CD4-positive, alpha-beta T cell treated with Interferon gamma for 1 hour (primary cell): Measurements from ENCODE around the gene AHNAK2.
"Not testable (repeated sequence)": the region's sequence is repeated elsewhere in the genome, so short reads cannot be mapped to it uniquely, and the experiment has no call there.

ENCODE experiments used
- DNase-seq: peaks from one replicate; pipeline ENCODE4 v3.0.0-alpha.2; 2020

AHNAK2 gene

DNA sequence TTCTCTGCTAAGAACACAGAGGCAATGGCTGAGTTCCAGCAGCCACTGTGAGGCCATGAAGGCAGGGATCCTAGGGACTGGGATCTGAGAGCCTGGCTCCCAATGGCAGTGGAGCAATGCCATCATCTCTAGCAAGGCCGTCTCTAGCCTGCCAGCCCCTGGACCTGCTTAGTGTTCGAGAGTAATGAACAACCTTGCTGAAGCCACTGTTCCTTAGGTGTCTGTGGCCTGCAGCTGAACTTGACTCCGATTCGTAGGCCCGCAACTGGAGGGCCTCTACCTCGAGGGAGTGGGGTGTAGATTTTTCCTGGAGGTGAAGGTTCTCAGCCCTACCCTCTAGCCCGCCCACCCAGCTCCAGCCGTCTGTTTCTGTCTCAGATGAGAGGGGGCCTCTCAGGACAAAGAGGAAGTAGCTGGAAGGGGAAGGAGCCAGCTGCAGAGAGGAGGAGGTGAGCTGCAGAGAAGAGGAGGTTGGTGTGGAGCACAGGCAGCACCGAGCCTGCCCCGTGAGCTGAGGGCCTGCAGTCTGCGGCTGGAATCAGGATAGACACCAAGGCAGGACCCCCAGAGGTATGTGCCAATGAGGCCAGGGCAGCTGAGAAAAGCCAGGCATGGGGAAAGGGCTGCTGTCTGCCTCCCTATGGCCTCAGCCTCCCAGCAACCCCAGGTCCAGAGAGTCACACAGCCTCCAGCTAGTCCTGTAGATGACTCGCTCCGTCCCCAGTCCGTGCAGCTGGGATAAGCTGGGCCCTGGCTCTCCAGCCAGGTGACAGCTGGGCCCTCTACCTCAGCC, 53.6 kb downstream of the AHNAK2 start, which contains the start of gene PLD4:
TSS of gene PLD4 (plus strand) at position 459 of the 793 bp plus-strand sequence. CDS start 2,262 bp downstream, outside the sequence.
- peak; percentile 35 for DNase-seq

DNA sequence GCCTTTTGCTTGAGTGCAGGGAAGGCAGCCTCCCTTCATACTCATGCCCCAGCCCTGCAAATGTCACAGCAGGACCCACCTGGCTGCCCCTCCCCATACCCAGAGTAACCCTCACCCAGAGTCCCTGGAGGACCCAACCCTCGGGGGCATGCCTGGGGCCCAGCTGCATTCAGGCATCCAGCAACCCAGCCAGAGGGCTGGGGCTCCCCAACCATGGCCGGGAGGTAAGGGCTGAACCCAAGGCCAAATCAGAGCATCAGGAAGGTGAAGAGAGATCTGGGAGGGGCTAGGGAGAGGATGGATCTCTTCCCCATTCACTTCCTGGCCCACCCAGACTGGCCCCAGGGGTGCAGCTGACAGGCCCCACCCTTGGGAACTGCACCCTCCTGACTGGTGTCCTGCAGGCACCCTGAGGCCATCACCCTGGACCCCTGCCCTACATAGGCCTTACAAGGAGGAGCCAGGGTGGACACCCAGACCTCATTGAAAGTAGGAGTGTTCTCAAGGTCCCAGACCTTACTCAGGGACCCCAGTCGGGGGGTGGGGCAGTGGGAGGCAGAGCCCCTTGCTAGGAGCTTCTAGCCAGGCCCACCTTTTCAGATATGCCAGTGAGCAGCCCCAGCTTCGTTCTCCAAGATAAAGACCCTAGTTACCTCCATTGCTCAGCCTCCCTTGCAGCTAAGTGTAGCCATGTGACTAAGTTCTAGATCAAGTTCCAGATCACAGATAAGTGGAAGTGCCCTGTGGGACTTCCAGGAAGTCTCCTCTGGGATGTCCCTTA, 54.3 kb downstream of the AHNAK2 start:
- no peak for DNase-seq

GRCh38 chr14:104919993-104920315, 58.2 kb downstream of the AHNAK2 start:
- no peak for DNase-seq

- not testable (repeated sequence) for DNase-seq
Observed at GRCh38 chr14:104919152-104919992, 58.8 kb downstream of the AHNAK2 start.

GRCh38 chr14:104917993-104918392, 60.2 kb downstream of the AHNAK2 start:
- no peak for DNase-seq

DNA sequence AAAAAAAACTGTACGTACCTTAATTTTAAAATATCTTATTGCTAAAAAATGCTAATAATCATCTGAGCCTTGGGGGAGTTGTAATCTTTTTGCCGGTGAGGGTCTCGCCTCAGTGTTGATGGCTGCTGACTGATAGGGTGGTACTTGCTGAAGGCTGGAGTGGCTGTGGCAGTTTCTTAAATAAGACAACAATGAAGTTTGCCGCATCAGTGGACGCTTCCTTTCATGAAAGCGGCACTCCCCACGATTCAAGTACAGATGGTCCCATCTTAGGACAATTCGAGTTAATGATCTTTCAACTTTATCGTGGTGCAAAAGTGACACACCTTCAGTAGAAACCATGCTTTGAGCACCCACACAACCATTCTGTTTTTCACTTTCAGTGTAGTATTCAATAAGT, 61.1 kb downstream of the AHNAK2 start:
- DNase-seq = no peak

- no peak for DNase-seq
Observed at GRCh38 chr14:104913435-104913834, 64.7 kb downstream of the AHNAK2 start.

DNA sequence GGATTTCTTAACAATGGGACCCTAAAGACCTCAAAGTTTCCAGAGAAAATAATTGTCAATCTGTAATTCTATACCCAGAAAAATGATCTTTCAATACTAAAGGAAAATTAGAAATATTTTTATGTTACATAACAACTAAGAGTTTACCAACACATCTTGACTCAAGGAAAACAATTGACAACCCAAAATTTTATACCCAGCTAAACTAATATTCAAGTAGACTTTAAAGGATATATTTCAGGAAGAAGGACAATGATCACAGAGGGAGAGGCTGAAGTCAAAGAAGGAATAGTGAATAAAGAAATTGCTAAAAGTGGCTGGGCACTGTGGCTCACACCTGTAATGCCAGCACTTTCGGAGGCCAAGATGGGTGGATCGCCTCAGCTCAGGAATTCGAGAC, 66.1 kb downstream of the AHNAK2 start:
- DNase-seq = no peak

- DNase-seq = no peak
Observed at GRCh38 chr14:104908303-104908702, 69.9 kb downstream of the AHNAK2 start.

DNA sequence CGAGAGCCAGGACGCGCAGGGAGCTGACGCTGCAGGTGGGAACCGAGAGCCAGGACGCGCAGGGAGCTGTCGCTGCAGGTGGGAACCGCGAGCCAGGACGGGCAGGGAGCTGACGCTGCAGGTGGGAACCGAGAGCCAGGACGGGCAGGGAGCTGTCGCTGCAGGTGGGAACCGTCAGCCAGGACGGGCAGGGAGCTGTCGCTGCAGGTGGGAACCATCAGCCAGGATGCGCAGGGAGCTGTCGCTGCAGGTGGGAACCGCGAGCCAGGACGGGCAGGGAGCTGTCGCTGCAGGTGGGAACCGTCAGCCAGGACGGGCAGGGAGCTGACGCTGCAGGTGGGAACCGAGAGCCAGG, 72.6 kb downstream of the AHNAK2 start:
- not testable (repeated sequence) for DNase-seq

GRCh38 chr14:104904650-104905578, 73.3 kb downstream of the AHNAK2 start:
- not testable (repeated sequence) for DNase-seq

DNA sequence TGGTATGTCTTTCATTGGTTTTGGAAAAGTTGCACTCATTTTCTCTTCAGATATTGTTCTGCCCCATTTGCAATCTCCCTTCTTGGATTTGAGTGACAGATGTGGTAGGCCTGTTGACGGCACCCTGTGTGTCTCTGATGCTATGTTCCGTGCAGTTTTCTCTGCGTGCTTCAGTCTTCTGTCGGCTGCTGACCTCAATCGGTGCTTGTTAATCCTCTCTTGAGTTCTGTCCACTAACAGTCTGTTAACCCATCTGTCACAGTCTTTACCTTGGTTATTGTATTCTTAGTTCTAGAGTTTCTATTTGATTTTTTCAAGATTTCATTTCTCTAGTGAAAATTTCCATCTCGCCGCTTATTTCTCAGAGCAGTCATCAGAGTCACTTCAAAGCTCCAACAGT, 74.2 kb downstream of the AHNAK2 start:
- no peak for DNase-seq

GRCh38 chr14:104900639-104901512, 77.3 kb downstream of the AHNAK2 start:
- no peak for DNase-seq

GRCh38 chr14:104899781-104900180, 78.4 kb downstream of the AHNAK2 start:
- DNase-seq = no peak

DNA sequence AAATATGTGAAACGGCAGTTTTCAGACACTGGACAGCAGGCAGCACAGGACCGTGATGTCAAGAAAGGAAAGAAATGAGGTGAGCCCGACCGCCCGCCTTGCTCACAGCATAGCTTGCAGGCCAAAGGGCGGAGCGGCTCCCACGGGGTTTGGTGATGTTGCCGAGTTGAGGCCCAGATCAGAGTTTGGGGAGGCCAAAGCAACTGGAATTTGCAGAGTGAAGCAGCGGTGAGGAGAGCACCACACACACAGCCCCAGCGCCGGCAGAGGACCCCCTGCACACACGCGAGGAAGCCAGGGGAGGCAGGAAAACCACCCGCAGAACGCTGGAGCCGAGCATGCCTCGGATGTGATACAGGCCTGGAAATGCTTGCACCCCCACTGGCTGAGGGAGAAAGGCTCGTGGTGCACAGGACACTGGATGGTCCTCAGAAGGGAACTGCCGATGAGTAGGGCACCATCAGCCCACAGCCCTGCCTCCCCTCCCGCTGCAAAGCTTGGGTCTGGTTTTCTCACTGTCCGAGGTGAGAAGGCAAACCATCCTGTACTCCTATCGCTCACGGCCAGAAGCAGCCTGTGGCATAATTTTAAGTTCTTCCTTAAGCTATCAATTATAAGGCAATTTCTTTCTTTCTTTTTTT, 79.2 kb downstream of the AHNAK2 start:
- DNase-seq = no peak

DNA sequence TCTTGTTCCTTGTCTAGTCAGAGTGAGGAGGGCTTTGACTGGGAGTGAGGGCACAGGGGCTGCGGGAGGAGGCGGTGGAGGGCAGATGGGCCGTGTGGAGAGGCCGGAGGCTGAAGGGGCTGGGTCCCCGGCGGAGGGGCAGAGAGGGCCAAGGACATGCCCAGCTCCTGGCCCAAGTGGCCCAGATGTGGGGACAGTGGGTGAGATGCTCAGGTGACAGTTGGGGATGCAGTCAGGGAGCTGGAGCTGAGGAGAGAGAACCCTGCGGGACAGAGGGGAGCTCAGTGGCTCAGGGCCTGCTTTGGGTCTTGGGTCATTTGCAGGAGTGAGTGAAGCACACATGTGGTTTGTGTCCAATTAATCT, 80.0 kb downstream of the AHNAK2 start:
- no peak for DNase-seq

DNA sequence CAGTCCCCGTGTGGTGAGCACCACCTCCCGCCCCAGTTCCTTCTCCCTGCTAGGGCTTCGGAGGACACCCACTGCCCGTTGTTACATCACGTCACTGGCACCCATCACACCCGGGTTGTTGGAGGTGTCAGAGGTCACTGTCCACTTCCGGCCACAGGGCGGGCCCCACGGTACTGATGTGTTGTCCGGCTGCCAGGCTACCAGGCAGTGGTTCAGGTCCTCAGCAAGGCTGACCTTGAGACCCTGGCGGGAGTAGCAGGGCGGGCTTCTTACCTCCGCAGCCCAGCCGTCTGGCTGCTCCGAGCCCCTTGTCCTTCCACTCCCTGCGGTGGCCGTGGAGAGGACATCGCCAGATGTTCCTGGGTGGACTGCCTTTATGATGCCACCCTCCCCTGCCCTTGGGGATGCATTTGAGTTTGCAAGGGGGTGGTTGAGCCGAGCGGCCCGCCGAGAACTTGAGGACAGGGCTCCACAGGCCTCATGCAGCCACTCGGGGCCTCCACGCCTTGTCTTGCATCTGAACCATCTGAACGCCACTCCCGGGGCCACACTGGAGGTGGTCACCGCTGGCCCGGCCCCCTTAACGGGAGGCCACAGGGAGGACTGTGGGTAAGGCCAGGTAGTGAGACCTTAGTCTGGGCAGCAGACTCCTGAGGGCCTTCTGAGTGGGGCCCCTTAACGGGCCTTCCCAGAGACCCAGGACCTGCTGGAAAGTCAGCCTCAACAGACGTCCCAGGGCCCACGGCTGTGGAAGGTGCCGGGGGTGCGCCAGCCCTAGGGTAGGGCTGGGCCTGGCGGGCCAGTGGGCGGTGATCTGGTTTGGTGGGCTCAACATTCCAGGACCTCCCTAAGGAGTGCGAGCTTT, 80.6 kb downstream of the AHNAK2 start:
- no peak for DNase-seq

DNA sequence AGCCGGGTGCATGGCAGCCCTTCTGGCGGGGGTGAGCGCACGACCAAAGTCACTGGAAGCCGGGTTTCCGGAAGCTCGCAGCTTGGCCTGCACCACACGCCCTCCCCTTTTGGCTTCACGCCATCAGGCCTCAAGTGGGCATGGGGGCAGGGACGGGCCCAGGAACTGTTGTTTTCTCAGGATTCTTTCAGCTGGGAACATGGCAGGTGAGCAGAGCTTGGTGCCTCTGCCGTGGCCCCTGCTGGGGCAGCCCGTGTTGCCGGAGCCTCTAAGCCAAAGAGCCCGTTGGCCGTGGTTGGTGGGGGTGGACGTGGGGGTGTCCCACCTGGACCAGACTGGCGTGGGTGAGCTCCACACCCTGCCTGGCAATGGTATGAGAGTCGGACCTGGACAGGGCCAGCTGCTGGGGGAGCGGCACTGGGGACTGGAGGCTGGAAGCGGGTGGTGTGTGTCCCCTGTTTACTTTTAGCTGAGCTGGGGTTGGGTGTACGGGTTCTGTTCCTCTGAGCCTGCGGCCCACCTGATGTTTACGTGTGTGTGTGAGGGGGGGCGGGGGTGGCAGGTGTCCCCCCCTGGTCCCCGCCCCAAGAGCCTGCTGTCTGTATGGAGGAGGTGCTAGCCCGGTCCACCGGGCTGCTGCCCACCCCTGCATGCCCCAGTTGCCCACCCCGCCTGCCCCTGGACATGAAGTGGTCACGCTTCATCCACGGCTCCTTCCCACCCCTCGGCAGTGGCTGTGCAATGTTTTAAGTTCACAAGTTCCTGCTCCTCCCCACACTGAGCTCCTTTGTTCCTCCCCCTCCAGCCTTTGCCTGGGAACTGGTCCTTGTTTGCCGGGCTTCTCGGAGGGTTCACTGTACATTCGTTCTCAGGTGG, 82.2 kb downstream of the AHNAK2 start:
- no peak for DNase-seq
